GM19397 (cell line): ENCODE results near the gene TDP1.

ENCODE experiments used
- ATAC-seq: cut with Tn5 transposase; IDR thresholded peaks from one replicate; pipeline ENCODE4 v1.9.1; 2021; ENCODE audit warnings: mild to moderate bottlenecking, moderate library complexity; ENCODE audit not compliant: unreplicated experiment

The TDP1 gene

DNA sequence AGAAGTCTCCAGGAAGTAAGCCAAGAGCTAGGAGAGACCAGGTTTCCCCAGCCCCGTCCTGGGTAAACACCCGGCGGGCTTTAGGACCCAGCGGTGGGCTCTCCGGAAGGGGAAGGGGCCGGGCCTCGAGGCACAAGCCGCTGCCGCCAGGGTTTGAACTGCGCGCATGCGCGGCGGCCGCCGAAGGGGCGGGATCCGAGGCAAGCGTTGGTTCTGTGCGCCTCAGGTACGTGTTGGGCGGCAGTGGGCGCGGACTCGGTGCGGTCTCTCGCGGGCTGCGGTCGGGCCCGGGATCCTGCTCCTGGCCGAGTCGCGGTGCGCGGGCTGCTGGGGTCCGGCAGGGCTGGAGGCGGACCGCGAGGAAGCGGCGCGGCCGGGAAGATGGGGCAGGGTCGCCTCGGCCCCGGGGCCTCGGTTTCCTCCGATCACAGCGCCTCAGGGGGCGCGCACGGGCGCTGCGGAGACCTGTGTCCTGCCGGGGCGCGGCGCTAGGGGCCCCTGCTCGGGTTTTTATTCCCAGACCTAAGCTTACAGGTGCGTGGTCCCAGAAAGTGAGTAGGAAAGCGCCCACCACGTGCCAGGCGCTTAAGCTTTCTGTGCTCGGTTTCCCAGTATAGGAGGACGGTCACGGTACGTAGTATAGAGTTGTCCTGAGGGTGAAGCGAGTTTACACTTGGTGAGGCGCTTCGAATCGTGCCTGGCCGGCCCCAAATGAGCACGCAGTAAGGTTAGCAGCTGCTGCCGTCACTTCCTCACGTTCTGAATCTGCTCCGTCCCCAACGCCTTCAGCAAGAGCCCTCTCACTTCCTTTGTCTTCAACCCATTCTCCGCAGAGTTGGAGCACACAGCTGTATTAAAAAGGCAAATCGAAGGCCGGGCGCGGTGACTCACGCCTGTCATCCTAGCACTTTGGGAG, at the start of gene TDP1:
TDP1 (plus strand) TSS at position 183 of the 916 bp plus-strand sequence. CDS start 7,188 bp downstream, outside the sequence.
- ATAC-seq, result peak; percentile 65

DNA sequence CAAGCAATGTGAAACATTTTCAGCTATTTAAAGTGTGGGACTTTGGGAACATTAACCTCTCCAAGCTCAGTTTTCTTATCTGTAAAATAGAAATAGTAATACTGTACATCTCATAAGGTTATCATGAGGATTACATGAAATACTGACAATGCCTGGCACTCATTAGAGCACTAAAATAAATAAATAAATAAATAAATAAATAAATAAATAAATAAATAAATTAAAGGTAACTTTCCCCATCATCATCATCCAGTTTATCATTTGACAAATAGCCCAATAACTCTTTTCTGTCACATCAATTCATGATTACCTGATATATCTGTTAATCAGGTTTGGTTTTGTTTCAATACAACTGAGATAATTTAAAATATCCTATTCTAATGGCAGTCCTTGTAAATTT, 49.7 kb upstream of the TDP1 start:
- no peak for ATAC-seq

DNA sequence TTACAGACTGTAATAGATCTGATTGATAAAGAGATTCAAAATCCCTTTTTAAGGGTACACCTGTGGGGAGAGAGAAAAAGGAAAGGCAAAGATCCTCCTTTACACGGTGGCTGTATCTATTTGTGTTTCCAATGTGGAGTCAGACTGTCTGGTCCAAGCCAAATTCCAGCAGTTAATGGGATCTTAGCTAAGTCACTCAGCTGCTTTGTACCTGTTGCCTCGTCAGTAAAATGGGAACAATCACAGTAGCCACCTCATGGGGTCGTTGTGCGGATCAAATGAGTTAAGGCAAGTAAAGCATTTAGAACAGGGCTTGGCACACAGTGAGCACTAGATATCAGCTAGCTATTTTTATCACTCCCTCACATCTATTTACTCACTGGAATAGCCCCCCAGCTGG, 48.1 kb upstream of the TDP1 start:
- no peak for ATAC-seq

DNA sequence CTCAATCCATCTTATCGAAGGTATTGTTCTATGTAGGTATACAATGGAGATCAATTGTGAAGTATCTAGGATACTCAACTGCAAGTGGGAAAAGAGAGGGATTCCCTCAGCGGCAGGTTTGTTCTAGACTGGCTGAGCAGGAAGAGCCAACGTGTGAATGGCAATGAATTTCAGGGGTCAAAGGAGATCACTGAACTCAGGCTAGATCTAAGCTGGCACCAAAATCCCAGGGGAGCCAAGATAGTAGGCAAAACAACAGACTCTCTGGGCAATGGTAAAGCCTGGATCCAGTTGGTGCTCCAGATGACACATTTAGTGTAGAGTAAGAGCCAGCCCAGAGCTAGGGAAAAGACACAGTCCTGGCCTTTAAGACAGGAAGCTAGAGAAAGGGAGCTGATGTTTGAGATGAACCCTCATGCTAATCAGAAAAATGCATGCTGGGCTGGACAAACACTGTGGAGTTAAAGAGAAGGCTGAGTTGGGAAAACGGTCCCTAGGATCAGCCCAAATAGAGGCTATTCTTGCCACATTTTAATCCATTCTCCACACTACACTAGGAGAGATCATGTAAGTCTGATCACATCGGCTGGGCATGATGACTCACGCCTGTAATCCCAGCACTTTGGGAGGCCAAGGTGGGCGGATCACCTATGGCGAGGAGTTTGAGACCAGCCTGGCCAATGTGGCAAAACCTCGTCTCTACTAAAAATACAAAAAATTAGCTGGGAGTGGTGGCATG, 46.8 kb upstream of the TDP1 start:
- ATAC-seq, result no peak

DNA sequence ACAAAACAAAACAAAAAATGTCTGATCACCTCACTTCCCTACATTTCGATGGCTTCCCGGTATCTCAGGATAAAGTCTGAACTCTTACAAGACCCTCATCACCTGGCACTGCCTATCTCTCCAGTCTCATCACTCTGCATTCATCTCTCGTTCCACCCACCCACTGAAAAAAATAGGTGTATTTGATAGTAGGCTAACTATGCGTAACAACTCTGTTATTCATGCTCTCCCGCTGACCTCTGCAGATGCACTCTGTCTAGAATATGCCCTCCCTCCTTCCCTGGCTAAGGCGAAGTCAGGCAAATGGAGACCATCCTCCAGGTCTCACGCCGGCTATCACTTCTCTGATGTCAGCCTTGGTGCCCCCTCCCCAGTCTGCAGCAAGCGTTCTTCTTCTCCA, 46.1 kb upstream of the TDP1 start:
- no peak for ATAC-seq

DNA sequence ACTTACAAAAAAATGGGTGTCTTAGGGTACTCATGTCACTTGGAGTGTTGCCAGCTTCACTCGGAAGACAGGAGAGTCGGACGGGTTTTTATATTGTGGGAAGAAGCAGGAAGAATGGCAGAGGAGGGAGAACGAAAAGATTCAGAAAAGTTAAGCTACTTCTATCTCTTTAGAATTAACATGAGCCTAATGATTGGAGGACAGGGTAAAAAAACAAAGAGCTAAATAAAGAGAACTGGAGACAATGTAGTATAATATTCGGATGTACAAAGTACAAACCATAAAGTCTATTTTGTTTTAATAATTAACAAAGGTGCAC, 45.1 kb upstream of the TDP1 start:
- ATAC-seq, result no peak

DNA sequence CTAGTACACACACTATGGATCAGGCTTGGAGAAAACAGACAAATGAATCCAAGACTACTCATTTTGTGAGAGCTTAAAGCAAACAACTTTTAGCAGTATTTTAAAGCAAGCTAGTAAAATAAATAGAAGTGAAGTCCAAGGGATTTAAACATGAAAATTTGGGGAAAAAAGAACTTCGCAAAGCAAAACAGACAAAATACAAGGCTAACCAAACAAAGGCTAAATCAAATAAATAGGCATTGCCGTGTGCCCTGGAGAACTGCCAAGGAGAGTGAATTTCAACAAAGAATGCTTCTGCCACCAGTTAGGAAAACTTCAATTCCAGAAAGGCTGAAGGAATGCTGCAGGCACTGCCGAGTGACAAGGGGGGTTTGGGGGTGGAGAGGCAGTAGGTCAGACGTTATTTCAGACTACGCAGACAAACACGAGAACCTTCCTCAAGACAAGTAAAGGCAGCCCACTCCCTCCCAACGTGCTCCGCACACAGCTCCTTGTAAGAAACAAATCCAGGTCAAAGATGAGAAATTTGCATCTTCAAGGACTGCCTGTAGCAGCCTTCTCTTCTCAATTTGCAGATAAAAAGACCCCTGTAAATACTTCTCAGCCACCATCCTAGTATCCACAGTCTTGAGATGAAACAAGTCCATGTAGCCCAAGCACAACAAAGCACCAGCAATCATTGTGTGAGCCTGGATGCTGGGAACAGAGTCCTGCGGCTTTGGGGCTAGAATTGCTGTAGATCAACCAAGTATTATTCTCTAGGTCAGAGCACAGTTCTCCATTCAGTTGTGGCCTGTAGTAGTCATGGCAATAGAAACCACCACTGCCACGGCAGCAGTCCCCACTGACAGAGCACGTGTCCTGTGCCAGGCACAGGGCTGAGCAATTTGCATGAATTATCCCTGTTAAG, 44.5 kb upstream of the TDP1 start:
- no peak for ATAC-seq

DNA sequence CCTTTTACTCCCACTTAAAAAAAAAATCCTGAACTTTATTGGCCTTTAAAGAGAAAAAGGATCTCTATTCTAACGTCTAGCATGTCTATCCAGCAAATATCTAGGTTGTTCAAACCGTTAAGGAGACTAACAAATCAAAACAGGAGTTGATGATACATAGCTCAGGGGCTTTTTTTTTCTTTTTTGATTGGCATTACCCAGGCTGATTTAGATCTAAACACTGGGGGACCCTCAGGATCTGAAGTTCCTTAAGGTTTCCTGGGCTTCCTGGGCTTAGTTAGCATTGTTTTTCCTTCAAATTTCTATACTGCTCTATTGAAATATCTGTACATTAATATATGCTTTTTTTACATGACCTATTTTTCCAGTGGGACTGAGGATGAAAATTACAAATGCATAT, 43.5 kb upstream of the TDP1 start:
- no peak for ATAC-seq

DNA sequence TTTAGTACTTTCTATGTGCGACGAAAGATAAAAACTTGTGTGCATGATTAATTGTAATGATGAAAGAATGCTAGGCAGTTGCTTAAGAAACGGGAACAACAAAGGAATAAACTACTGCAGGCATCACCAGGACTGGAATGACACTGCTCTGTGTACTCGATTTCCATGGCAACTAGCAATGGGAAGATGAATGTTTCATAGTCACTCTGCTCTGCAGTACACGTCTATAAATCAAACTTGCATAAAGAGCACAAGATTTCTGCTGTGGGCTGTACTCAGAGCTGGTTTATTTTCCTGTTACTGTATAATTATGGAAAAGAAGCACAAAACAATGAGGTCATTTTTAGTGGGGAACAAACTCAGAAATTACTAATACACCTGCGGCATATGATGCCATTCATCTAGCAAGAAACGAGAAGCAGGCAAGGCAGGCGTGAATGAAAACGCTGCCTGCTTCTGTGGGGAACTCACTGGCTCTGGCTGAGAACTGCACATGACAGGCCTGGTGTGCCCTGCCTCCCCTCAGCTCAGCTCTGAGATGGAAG, 43.0 kb upstream of the TDP1 start:
- ATAC-seq, result no peak

DNA sequence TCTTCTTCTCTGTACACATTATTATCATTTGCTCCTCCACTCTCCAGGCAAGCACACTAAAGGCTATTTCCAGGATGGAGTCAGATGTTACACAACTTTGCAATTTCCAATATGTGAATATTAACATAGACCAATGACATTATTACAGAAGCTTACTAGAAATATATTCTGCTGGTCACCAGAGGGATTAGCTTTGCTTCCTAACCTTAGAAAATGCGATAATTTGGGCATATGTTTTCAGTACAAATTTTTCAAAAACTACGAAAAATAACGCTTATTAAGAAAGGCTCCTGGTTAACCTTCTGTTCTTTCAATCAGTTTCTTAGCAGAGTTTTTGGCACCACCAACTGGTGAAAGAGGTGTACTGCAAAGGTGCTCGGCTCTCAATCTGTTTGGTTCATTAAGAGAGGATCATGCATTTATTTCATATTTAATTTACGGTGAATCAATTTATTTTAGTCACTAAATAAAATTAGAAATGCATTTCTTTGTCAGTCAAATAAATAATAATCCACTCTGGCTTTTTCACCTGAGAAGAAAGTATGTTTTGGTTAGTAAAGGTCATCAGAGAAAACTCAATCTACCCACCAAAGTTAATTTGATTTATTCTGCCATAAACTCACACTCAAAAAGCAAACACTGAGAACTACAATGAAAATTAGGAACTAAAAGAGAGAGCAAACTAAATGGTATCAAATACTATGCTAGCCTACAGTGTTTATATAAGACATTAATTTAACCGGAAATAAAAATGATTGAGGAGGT, 40.4 kb upstream of the TDP1 start:
- no peak for ATAC-seq

DNA sequence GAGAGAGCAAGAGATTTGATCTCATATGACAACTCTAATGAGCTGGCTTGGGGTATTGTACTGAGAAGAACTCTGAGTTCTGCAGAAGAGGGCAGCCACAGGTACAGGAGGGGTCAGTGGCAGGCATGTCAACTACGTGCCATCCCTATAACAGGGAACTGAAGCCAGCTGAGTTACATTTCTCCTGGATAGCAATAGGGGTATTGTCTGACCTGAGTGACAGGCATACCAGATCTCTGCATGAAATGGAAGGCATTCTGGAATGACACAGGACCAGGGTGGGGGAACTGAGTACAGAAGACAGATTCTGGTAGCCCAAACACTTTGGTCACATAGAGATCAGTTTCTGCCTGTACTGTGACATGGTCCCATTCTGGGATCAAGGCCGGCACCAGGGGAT, 37.0 kb upstream of the TDP1 start:
- no peak for ATAC-seq

DNA sequence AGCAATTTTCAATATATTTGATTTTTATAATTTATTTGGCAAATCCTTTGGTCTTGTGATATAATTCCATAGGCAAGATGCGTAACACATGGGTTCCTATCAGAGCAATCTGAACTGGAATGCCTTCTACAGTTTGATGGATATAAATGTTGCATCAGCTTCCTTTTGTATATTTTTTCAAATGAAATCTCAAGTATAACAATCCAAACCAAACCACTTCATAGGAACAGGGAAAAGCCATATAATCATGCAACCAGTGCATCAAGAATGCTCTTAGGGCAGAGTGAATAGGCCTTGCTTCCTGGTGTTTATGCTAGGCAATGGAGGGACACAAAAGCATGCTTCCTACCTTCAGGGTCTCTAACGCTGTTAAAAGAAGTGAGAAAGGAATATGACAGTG, 35.7 kb upstream of the TDP1 start:
- ATAC-seq, result no peak

DNA sequence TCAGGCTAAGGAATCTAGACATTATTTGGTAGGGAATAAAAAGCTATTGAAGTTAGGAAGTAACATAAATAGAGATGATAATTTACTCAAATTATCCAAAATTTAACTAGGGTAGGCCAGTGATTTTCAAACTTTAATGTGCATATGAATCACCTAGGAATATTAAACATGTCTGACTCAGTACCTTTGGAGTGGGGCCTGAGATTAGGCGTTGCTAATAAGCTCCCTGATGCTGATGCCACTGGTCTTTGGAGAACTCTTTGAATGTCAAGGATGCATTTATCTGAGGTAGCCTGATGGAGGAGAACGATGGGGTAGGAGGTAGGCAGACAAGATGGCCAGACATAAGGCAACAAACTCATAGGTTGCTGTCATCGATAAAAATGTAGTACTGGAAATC, 34.4 kb upstream of the TDP1 start:
- ATAC-seq, result no peak

DNA sequence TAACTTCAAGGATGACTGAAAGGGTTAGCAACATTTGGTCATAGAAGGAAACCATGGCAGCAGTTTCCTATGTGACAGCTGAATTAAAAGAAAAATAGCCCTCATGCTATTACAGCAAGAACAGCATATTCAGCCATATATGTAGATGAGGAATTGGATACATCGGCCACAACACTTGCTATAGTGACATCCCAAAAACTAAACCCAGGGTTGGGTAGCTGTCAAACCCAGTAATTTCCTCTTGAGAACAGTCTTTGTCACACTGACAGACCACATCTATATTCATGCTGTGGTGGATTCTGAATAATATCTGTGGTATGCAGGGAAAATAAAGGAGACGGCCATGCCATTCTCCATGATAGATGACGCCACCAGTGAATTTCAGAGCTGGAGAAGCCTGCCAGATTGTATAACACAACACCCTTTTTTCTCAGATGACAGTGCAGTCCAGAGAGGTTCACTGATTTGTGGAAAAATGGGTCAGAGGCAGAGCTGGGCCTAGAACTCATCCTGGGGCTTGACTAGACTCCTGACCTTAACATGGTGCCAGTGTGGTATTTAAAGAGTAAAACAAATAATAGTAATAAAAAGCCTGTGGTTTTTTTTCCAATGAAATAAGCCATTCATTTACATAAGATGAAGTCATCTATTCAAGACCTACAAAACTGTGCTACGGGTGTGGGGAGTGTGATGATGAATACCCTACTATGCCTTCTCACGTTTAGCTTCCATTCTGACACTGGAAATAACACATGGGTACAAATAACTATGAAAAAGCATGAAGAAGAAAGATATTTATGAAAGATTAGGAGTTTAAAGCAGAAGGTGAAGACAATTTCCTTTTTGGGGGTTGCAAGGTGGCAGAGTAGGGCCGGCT, 33.5 kb upstream of the TDP1 start:
- ATAC-seq, result no peak

DNA sequence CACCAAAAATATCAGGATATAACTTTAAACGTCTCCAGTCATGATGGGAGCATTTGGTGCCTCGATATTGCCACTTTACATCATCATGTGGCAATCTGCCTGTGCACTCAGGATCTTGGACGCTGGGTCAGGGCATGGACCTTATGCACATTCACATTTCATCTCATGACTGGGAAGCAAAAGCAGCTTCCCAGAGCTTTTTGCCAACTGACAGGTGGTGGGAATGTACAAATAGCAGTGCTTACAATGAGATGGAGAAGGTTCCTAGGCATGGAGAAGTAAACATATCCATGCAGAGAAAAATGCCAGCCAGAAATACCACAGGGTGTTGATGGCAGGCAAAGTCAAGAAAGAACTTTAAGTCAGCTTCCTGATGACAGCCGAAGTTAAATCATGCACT, 31.5 kb upstream of the TDP1 start:
- no peak for ATAC-seq

DNA sequence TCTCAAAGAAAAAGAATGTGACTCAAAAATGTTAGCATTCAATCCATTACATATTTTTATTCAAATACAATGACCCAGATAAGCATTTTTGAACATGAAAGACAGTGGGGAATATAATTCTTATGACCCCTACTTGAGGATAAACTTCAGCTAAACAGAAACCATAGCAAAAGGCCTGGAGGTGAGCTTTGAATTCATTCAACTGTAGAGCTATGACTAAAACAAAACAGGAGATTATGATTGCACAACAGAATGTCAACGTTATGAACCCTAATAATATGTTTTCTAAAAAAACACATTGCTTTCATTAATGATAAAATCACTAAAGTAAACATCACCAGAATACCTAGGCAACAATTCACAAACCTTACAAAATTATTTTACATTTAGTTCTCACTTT, 29.0 kb upstream of the TDP1 start:
- ATAC-seq, result no peak

DNA sequence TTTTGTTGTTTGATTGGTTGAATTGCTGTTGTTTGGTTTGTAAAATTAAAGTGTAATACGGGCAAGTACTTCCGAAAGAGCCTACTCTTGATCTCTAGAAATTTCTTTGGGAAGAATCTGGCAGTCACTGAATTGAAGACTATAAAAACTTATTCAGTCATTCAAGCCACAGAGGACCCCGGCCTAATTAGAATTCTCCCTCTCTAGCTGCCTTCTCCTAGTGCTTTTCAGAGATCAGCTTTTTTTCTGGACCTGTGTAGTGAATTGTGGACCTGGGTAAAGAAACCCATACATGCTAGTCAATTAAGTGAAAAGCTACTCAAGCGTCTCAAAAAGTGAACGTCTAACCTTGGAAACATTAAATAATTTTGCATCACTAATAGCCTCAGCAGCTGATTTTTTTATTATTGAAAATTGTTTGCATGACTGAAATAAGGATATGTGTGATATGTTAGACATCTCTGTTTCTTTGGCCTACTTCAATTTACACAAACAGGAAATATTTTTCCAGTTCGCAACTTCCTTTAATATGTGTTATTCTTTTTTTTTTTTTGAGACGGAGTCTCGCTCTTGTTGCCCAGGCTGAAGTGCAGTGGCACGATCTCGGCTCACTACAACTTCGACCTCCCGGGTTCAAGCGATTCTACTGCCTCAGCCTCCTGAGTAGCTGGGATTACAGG, 28.4 kb upstream of the TDP1 start:
- no peak for ATAC-seq

DNA sequence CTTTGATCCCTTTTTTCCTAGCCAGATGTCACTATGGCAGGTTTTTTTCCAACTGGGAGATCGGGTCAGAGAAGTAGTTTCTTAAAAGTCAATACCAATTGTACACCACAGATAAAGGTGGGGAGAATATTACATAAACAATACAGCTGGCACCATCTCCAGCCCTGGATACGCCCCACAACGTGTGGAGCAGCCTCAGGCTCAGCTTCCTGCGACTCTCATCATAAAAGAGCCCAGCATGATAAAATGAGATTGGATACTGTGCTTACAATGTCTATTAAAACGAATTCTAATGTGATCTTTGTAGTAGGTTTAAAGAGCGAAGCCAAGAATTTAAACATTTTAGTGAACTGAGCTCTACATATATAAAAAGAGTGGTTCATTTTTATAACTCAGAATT, 22.7 kb upstream of the TDP1 start:
- no peak for ATAC-seq

DNA sequence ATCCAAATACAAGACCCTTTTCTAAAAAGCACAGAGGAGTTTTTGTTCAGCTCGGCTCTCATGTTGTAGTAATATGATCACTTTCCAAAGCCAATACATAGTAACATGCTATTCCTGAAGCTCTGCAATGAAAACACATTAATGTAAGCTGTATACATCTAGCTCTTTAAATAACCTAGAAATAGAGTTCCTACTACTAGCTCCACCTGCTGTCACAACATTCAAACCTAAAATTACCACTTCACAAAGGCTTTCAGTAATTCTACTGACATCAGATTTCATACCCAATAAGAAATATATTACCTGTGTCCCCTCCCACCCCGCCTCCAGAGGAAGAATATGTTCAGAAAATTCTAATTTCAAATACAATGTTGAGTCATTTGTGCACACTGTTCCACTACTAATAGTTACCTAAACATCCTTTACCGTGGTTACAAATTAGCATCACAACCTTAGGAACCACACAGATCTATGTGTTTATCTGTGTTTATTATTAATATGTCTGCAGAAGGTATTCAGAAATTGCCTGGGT, 19.0 kb upstream of the TDP1 start:
- no peak for ATAC-seq
